ENCODE data around the gene MON1A.

The MON1A gene

GRCh38 chr3:49889296-49889695 is 40.3 kb downstream of the MON1A start:
- DNase-seq (ENCODE audit: low read depth), result no peak

DNA sequence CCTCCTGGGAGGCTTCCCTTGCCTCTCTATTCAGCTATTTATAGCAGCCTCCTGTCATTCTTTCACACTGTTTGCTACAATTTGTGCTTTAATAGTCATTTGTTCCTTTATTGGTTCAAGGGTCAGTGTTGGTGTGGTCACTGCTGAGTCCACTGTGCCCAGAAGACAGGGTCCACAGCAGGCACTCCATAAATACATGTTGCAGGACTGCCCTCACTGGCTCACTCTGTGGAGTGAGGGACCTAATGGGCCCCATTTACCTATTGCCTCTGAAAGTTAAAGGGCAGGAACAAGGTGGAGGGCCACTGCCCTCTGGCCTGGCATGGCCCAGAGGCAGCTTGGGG is 42.7 kb downstream of the MON1A start:
- no peak for DNase-seq (ENCODE audit: low read depth)

DNA sequence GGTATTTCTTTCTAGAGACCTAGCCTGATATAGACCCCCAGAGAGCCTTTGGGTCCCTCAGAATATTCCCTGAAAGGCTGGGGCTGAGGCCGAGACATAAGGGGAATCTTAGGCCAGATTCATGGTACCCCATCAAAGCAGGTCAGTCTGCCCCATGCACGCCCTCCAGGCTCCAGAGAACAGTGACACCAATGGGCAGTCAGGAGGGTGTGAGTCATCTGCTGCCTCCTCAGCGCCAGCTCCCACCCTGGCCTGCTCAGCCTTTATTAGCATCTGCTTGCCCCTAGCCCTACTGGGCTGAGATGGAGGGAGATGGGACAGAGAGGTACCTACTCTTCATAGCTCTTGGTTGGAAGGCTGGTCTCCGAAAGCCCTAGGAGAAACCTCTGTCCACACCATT is 45.6 kb downstream of the MON1A start:
- no peak for DNase-seq (ENCODE audit: low read depth)

DNA sequence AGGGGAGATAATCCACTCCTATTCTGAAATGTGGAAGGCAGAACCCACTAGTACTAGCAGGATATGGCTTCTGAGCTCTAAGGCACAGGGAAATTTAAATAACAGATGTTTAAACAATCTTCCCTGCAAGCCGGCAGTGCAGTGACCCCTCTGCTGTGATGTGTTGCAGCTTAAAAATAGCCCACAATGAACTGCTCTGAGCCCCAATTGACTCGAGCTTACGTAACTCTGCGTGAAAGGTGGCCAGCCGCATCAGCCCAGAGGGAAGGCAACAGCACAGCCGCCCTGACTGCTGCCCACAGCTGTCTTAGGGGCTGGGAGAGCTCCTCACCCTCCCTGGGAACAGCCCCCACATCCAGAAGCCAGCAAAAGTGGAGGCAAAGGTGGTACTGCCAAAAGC is 47.4 kb downstream of the MON1A start:
- no peak for DNase-seq (ENCODE audit: low read depth)

DNA sequence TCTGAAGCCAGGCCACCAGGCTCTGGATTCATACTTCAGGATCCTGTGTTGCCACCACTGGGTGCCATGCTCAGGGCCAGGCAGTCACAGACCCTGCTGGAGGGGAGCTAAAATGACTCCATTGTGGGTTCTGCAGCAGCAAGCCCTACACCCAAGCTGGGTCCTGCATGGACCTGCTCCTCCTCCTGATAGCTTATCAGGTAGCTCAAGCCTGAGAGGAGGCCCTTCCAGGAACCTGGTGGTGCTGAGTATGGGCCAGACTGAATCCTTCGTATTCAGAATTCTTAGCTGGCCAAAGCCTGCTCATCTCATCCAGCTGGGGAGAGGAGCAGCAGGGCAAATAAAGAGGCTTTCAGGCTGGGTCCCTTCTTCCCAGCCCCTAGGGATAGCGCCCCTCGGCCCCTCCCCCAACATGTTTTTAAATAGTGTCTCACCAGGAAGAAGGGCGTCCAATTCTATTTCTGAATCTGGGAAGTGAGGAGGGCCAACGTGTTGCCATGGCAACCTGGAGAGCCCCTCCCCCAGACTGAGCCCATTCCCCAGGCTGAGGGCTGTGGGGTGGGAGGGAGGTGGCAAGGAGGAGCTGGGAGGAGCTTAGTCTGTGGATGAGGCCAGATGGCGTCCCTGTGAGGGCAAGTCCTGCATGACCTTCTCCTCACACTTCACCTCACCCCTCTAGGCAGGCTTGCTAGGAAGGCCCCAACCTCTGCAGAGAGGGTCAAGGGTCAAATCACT is 48.9 kb downstream of the MON1A start:
- no peak for DNase-seq (ENCODE audit: low read depth)

DNA sequence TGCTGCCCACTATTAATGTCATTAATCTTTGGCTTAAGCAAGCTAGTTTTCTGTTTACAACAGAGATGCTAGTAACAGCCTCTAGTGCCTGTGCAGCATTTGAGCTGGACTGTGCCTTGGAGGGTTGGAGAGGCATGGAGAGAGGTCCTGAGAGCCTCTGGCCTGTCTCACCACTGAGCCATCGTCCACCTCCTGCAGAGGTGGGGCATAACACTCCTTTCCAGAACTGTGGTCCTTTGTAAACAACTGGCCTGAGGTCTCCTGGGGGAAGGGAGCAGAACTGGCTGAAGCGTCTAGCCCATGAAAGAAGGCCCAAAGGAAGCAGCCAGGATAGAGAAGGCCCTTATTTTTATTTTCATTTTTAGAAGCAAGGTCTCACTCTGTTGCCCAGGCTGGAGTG is 49.9 kb downstream of the MON1A start:
- no peak for DNase-seq (ENCODE audit: low read depth)

DNA sequence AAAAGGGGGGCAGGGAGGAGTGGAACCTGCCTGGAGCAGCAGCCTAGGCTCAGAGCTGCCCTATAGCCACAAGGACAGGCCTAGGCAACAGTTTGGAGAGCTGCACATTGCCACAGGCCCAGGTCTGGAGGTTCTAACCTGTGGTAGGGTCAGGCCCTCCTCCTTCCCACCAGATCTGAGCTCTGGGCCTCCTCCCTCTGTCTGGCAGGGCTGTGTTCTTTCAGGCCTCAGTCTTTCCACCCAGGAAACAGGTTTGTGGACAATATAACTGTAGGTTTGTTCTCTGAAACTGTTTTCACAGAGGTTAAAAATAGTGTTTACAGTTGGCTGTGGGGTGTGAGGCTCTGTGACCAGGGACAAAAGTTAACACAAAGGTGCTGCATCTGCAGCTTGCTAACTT is 50.9 kb downstream of the MON1A start:
- no peak for DNase-seq (ENCODE audit: low read depth)

DNA sequence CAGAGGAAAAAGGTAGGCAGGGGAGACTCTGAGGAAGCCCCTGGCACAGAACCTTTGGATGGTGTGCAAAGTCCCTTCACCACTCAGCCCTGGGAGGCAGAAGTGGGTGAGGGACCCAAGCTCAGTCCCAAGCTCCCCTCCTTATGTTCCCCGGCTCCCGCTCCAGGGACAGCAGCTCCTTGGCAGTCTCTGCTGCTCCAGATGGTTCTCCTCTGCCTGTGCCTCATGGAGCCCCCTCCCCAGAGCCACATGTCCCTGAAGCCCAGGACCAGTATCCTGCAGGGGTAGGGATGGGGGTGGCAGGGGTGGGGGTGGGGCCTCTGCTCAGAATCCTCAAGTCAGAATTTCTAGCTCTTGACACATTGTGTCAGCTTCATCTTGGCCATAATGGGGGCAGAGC is 51.9 kb downstream of the MON1A start:
- DNase-seq (ENCODE audit: low read depth), result no peak

- DNase-seq (ENCODE audit: low read depth), result no peak
Measured at GRCh38 chr3:49876567-49876966, 53.0 kb downstream of the MON1A start.

DNA sequence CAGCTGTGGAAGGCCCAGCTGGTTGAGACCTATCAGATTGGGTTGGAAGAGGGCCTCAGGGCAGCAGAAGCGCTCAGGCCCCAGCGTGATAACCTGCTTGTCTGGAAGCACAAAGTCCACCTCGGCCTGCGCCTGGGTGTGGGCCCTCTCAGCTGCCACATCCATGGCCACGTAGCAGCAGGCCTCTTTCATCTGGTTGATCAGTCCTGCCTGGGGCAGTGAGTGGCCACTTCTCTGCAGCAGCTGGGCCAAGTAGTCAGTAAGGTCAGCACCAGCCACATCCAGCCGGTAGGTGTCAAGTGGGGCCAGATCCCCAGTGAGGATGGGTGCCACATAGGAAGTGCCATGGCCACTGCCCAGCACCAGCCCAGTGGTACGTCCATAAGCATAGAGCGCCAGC is 56.0 kb downstream of the MON1A start:
- no peak for DNase-seq (ENCODE audit: low read depth)

GRCh38 chr3:49872801-49873281 is 56.8 kb downstream of the MON1A start:
- DNase-seq (ENCODE audit: low read depth), result no peak

- DNase-seq (ENCODE audit: low read depth), result no peak
Measured at GRCh38 chr3:49871531-49872153, 58.0 kb downstream of the MON1A start.

DNA sequence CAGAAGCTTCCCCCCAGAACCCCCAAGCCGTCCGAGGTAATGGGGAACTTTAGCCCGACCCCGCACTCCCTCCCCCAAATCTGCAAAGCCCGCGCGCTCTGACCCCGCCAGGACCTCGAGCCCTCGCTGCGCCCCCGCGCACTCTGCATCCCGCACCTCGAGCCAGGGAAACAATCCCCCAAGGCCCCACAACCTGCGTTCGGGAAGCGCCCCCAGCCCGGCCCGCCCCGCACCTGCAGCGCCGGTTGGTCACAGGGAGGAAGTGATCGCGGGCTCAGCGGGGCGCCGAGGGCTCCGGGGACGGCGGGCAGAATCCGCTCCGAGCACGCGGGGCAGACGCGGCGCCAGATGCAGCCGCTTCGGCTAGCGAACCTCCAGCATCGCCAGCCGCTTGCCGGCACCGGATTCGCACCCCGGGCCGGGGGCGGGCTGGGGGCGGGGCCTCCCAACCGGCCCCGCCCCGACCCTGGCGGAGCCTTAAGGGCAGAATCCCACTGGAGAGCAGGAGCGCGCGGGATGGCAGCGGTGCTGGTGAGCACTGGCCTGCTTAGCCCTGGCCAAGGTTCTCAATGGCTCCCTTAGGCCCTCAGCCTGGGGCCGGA is 60.0 kb downstream of the MON1A start, which contains the start of gene CAMKV:
Gene CAMKV (minus strand): TSS at position 382 of the 602 bp plus-strand sequence. CDS start 7,518 bp downstream, outside the sequence.
- DNase-seq (ENCODE audit: low read depth), result no peak

DNA sequence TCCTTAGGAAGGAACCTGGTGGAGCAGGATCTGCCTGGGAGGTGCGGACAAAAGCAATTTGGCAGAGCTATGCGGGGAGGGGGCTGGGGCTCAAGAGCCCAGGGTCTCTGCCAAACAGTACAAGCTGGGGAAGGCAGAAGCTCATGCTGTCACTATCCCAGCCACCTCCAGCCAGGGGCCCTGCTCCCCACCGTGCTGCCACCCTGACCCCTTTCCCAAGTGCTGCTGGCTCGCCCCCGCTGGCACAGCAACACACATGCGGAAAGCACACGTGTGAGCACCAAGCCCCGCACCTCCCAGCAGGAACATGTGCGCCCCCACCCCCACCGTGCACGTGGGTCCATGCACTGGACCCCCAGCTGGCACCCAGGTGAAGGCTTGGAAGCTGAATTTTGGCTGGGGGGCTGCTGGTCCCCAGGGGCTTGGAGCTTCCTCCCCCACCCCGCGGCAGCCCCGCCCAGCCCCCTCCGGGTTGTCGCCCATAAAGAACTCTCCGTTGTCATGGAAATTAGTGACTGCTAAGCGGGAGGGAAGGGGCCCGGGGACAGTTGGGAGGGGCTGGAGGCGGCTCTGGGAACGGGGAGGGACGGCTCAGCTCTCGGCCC is 60.6 kb downstream of the MON1A start:
- DNase-seq (ENCODE audit: low read depth), result no peak

DNA sequence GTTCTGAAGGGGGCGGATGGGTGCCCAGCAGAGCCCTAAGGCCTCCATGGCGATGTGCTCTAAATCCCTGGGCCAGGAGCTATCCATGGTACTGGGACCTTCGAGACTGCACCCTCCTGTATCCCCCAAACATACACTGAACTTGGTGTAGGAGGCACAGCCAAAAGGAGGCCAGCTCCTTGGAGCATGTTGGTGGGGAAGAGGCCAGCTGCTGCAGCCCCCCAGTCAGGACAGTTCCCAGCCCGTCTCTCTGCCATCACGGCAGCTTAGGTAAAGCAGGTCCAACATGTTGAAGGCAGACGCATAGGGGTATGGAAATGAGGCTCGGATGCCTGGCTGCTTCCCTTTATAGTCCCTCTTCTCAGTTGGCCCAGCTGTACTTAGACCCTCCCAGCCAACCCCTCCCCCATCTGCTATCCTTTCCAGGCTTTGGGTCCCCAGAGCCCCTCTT is 61.7 kb downstream of the MON1A start:
- no peak for DNase-seq (ENCODE audit: low read depth)

DNA sequence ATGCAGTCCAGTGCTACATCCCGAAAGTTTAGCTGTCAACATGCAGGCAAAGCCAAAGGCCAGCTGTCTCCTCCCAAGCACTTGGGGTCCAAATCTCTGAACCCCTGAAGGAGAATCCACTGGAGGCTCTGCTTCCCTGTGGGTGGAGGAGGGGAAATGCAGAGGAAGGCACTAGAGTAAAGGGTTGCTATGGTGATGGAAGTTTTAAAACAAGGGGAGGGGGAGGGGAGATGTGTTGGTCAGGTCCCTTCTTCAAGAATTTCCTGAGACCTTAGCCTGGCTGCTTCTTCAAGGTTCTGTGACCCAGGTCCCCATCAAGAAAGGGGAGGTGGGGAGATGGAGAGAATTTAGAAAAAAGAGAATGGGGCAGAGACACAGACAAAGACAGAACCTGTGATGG is 62.2 kb downstream of the MON1A start:
- DNase-seq (ENCODE audit: low read depth), result no peak

GRCh38 chr3:49865198-49865784 is 64.3 kb downstream of the MON1A start:
- DNase-seq (ENCODE audit: low read depth), result no peak

GRCh38 chr3:49864505-49864904 is 65.1 kb downstream of the MON1A start:
- no peak for DNase-seq (ENCODE audit: low read depth)

DNA sequence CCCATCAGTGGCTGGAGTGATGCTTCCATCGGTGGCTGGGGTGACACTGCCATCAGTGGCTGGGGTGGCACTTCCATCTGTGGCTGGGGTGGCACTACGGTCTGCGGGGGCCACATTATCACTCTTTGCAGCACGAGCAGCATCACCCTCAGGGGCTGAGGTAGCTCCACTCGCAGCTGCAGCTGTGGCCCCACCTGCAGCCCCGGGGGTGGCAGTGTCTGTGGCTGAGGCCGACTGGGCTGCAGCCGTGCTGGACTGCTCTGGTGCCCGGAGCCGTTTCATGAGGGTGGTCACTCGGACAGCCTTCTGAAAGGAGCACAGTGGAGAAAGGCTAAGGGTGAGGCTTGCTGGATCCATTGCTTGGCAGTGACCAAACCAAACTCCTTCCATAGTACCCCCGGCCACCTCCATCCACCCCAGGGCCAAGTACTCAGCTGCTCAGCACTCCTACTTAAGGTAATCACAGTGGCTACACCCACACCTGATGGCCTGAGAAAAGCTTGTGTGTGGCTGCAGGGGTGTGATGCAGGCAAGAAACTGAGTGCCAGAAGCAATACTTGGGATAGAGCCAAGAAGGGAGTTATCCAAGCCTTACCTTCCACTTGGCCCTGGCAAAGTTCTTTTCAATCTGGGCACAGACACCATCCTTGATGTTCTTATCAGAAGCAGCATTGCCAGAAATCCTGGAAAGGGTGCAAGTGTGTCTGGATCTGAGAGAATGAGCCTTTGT is 69.9 kb downstream of the MON1A start:
- DNase-seq (ENCODE audit: low read depth), result no peak

All from GM04504 (cell line).